Panc1 (cell line): ENCODE data around the gene OPHN1.

Experiments
- CTCF ChIP-seq: fragments of 450-650 bp; IDR thresholded peaks from 2 replicates; pipeline ENCODE4 v1.5.1; 2017; ENCODE audit warnings: mild to moderate bottlenecking
- POLR2AphosphoS5 ChIP-seq: IDR thresholded peaks from 2 replicates; pipeline ENCODE4 v1.6.1; 2012; ENCODE audit warnings: mild to moderate bottlenecking, low read depth, low read length, moderate library complexity
- SIN3A ChIP-seq: IDR thresholded peaks from 2 replicates; pipeline ENCODE4 v1.6.1; 2012; ENCODE audit warnings: low read depth, mild to moderate bottlenecking, low read length, moderate library complexity, borderline replicate concordance; ENCODE audit not compliant: insufficient read depth

GRCh38 chrX:68249401-68249831 is 183.9 kb downstream of the OPHN1 start:
- TF ChIP-seq CTCF = no peak
- no peak for TF ChIP-seq SIN3A
- TF ChIP-seq POLR2AphosphoS5 = no peak
